ENCODE data around the gene DMKN. TPM values are rescaled to one million over a fixed set of nuclear protein-coding genes. Genes with fewer than 3 reads are reported as not detected.

Gene DMKN
- total and polyA plus RNA-seq, 2 donors (not counting 3 experiments of a cell fraction or from before 2014, with no cell fraction given), result not detected

- no peak overlapping the region for H3K4me2 ChIP-seq (ENCODE audit: insufficient read depth, low read length)
- H3K27me3 ChIP-seq (ENCODE audit: control insufficient read depth in 2 of 2, insufficient read depth in 2 of 2, low read length in 2 of 2), result no peaks in the 10 kb centered on the region
- POLR2A ChIA-PET, result no interaction called here
- H3K9ac ChIP-seq (replicated peaks; ENCODE audit: extremely low read depth, insufficient read depth, low read length), result no peak overlapping the region
- no peak overlapping the region for H3K4me3 ChIP-seq (replicated peaks in 1 of 3; ENCODE audit: insufficient read depth in 1 of 3, low read depth in 1 of 3, low read length in 3 of 3)
- H3K9me3 ChIP-seq (replicated peaks; ENCODE audit: control insufficient read depth, insufficient read depth, low read length), result no peaks in the 10 kb centered on the region
- CTCF ChIA-PET, result interaction anchor here (2.4 kb wide), 1 partner anchor 16 kb away, joined by 12 read pairs; no protein-coding TSS in a partner anchor
- no peak for TF ChIP-seq EZH2 (IDR thresholded peaks at IDR 0.05; ENCODE audit: borderline replicate concordance, low read depth, low read length, severe bottlenecking)
- TF ChIP-seq, protein P1, sequence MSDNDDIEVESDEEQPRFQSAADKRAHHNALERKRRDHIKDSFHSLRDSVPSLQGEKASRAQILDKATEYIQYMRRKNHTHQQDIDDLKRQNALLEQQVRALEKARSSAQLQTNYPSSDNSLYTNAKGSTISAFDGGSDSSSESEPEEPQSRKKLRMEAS (IDR thresholded peaks at IDR 0.05; ENCODE audit: insufficient read depth, insufficient read length), result no peak
- no peak for TF ChIP-seq MYC (IDR thresholded peaks at IDR 0.05; ENCODE audit: low read depth, low read length)
- no peak for TF ChIP-seq POLR2A (IDR thresholded peaks at IDR 0.05; ENCODE audit: low read depth, low read length)
- no peak for TF ChIP-seq GATA2 (IDR thresholded peaks at IDR 0.05; ENCODE audit: insufficient read depth, insufficient read length, low read depth, low read length)
- TF ChIP-seq, protein P2, sequence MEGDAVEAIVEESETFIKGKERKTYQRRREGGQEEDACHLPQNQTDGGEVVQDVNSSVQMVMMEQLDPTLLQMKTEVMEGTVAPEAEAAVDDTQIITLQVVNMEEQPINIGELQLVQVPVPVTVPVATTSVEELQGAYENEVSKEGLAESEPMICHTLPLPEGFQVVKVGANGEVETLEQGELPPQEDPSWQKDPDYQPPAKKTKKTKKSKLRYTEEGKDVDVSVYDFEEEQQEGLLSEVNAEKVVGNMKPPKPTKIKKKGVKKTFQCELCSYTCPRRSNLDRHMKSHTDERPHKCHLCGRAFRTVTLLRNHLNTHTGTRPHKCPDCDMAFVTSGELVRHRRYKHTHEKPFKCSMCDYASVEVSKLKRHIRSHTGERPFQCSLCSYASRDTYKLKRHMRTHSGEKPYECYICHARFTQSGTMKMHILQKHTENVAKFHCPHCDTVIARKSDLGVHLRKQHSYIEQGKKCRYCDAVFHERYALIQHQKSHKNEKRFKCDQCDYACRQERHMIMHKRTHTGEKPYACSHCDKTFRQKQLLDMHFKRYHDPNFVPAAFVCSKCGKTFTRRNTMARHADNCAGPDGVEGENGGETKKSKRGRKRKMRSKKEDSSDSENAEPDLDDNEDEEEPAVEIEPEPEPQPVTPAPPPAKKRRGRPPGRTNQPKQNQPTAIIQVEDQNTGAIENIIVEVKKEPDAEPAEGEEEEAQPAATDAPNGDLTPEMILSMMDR (IDR thresholded peaks at IDR 0.05; ENCODE audit: extremely low read depth in 1 of 2, insufficient read depth in 1 of 2, low read depth in 1 of 2, low read length in 2 of 2), result no peak
- no peak for TF ChIP-seq FOS (IDR thresholded peaks at IDR 0.05; ENCODE audit: borderline replicate concordance, insufficient read depth, low read length)
- TF ChIP-seq JUN (IDR thresholded peaks at IDR 0.05; ENCODE audit: borderline replicate concordance, insufficient read depth, insufficient read length, low read depth), result no peak
- TF ChIP-seq POLR2AphosphoS5 (IDR thresholded peaks at IDR 0.05; ENCODE audit: insufficient read depth, low read depth, low read length), result no peak
- BruUV-seq (replicated peaks), result no TSS peak
- no peaks in the 10 kb centered on the region for H4K20me1 ChIP-seq (replicated peaks; ENCODE audit: control insufficient read depth, extremely low read depth, insufficient read depth, low read length)
- FAIRE-seq (no peak), DNase-seq (ENCODE audit: low read depth, low spot score) (no peak)
- no peaks in the 10 kb centered on the region for H3K36me3 ChIP-seq (ENCODE audit: control insufficient read depth in 2 of 2, extremely low read depth in 1 of 2, insufficient read depth in 2 of 2, low read length in 2 of 2)
- intact Hi-C loops (cut with micrococcal nuclease) (no loop called here), dilution Hi-C loops (cut with MboI; ENCODE audit: extremely low pct_ligation_motif_present, low sequenced_read_pairs) (no loop called here)
- no peaks in the 10 kb centered on the region for H3K9me1 ChIP-seq (replicated peaks; ENCODE audit: control insufficient read depth, extremely low read depth, insufficient read depth, low read length)
- H2AFZ ChIP-seq (ENCODE audit: low read depth, low read length), result no peak overlapping the region
- no peaks in the 10 kb centered on the region for H3K4me1 ChIP-seq (ENCODE audit: control insufficient read depth, extremely low read depth, insufficient read depth, low read length)
- H3K79me2 ChIP-seq (ENCODE audit: control insufficient read depth, insufficient read depth, low read length), result no peaks in the 10 kb centered on the region
- no peak overlapping the region for H3K27ac ChIP-seq (ENCODE audit: insufficient read depth, low read depth, low read length)
Observed at GRCh38 chr19:35478794-35479677, 34.4 kb downstream of the DMKN start.

Measured in endothelial cell of umbilical vein (primary cell).